Renal cortex interstitium (tissue), 11 donors: ENCODE measurements around the gene RECK. TPM values are rescaled to one million over a fixed set of nuclear protein-coding genes. Genes with fewer than 3 reads are reported as not detected.
A peak's percentile ranks its signal among the peaks of the same experiment; 100 is the strongest.

Experiments used
- DNase-seq, 11 donors: peaks; one replicate each; pipeline ENCODE4 v3.0.0-alpha.2; 2013; ENCODE audit warnings: low read depth in 9 of 11, low spot score in 4 of 11; ENCODE audit errors: extremely low read depth in 1 of 11
- polyA plus RNA-seq, 3 donors: library from polyadenylated mRNA; unstranded; fragments of 120-200 nt; gene quantifications; one replicate each; pipeline ENCODE4 v1.2.1, GENCODE V29; 2013; ENCODE audit not compliant: insufficient read length in 3 of 3

The RECK gene
- polyA plus RNA-seq, 3 donors: 26.5 to 32.5 (median 29.3) TPM

DNA sequence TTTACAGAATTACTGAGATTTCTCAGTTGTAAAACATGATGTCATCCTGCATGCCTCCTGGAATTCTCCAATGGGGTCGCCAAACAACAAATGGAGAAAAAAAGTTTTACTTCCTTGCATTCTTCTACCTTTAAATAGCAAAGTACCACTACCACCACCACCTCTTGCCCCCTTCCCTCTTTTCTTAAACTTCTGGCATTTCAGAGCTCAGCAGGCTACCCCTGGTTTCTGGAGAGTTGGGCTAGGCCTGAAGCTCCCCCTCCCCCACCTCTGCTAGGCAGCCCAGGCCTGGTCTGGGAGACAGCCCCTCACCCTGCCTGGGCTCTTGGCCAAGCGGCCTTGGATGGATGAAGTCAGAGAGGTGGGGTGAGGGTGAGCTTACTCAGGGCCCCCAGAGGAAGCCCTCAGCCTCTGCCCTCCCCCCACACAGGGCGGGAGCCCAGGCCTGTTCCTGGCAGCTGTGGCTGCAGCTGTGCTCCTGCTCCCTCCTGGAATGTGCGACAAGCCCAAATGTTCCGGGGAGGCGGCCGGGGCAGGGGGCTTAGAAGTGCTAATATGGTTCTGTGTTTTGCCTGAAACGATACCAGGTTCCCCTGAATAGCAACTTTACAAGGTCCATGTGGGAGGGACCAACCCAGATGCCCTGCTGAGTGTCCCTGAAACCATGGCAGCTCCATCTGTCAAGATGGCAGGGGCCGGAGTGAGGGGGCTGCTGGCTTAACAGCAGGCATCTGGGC, 126.5 kb downstream of the RECK start:
- DNase-seq: peak in 10 of 11 donors; percentile 75 to 90 (median 85)

DNA sequence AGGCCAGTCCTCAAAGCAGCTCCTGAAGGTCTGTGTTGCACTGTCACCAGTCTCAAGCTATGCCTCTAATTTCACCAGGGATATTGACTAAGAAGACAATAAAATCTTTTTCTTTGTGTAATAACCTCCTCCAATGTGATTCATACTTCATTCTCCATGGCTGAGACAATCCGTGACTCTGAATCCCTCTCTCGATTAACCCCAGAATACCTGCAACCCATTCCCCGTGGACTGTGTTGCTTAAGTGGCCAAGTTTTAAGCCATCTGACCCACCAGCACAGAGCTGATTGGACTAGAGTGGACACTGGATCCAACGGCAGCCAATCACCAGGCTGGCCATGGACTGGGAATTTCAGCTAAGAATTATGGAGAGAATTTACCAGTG, 127.1 kb downstream of the RECK start:
- no peak for DNase-seq

DNA sequence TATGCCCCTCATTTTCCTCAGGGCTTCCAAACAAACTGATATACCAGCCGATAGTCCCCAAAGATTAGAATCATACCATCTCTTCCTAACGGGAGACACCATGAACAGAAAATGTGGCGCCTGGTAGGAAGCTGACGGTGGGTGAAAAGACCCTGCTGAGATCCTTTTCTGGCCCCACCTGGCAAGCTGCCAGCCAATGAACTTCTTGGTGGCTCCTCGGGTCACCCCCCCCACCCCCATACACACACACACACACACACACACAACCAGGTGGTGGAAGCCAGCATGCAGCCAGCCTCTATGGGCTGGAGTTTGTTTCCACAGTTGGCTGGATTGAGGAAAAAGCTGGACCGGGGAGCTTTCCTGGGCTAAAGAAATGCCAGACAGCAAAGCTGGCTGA, 127.7 kb downstream of the RECK start:
- DNase-seq: no peak

DNA sequence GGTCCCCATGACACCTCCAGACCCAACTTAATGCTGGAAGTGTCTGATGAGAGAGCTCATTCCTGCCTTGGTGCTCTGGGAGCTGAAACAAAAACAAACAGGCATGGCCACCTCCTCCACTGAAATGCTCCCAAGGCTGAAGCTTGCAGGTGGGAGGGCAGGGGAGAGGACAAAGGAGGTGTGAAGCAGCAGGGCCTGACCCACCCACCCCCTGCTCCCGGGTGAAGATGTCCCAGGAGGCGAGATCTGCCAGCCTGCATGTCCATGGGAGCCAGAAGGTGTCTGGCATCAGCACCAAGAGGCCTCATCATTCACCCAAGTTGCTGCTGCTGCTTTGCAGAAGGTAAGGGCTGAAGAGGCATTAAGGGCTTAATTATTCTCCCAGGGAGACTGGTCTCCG, 128.3 kb downstream of the RECK start:
- no peak for DNase-seq

DNA sequence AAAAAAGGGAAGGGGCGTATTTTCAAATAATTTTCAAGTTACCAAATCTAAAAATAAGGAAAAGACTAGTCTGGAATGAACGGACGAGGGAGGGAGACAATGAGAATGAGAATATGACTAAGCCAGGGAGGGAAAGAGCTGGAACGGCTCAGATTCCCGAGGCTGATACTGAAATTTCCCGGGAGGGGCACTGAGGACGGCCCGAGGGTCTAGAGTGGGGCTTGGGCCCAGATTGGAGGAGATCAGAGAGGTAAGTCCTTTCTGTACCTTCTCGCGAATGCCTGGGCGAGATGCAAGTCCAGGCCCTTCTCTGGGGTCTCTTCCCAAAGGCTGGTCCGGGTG, 129.1 kb downstream of the RECK start:
- DNase-seq: no peak

DNA sequence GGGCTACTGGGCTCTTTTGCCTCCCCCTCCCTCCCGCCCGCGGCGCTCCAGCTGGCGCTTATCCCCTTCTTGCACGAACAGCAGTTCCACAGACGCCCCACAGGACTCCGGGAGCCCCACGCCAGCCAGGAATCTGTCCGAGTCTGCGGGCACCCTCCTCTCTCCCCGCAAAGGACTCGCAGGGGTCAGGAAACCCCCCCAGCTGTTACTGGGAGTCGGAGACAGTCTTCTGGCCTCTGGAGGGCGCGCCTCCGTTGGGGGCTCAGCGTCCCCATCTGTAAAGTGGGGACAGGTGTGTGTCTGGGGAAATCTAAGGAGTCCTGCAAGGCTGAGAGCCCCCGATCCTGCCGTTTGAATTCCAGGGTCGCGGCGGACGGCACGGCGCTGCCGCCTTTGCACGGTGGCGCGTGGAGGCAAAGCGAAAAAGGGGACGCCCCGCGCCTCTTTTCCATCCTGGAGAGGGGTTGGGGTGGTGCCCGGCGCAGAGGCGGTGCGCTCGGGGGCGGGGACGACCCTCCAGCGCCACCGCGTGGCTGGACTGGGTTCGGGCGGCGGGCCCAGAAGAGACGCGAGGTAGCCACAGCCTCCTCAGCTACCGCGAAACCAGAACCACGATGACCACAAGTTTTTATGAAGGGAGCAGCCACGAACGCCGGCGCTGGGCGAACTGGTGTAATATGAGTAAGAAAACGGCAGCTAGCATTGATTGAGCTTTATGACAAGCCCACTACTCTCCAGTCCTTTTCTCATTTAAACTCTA, 129.6 kb downstream of the RECK start:
- peak in 5 of 11 donors; percentile 48 to 72 (median 57) for DNase-seq

DNA sequence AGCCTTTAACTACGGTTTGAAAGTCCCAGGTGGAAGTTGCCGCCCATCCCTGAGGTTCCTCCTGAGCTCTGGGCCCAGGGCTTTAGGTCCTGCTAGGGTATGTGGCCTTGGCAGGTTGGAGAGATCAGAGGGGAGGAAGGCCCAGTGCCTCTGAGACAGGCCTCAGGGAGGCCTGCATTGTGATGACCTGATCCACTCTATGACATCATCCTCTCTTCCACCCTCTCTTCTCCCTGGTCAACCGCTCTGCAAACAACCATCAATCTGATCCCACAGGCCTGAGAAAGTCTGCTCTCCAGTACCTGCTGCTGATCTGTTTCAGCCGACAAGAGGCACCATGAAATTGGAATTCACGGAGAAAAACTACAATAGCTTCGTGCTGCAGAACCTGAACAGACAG, 132.5 kb downstream of the RECK start, which contains the start of gene CCIN:
TSS of gene CCIN (plus strand) at position 223 of the 400 bp plus-strand sequence. CDS start at position 338, 115 bp downstream.
- DNase-seq: no peak

DNA sequence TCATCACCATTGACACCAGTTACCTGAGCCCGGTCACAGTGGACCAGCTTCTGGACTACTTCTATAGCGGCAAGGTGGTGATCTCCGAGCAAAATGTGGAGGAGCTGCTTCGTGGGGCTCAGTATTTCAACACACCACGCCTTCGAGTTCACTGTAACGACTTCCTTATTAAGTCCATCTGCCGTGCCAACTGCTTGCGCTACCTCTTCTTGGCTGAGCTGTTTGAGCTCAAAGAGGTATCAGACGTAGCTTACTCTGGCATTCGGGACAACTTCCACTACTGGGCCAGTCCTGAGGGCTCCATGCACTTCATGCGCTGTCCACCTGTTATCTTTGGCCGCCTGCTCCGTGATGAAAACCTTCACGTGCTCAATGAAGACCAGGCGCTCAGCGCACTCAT, 133.0 kb downstream of the RECK start:
- DNase-seq: no peak

DNA sequence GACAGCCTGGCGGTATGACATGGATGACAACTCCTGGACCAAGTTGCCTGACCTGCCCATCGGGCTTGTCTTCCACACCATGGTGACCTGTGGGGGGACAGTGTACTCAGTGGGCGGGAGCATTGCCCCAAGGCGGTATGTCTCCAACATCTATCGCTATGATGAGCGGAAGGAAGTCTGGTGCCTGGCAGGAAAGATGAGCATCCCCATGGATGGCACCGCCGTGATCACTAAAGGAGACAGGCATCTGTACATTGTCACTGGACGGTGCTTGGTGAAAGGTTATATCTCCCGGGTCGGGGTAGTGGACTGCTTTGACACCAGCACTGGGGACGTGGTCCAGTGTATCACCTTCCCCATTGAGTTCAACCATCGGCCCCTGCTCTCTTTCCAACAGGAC, 133.8 kb downstream of the RECK start:
- DNase-seq: no peak

DNA sequence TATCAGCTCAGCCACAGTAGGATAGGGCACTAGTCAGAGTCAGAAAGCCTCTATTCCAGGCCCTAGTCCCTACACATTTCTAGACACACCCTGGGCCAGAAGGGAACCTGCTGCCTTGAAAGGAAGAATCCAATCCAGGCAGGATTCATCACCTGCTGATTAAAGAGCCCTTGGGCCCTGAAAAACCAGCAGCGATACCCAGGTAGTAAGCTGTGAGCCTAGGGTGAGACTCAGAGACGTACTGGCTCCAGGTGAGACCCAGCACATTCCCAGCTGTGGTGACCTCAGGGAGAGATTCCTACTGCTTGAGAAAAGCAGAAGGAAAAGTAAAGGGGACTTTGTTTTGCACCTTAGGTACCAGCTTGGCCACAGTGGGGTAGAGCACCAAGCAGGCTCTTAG, 137.1 kb downstream of the RECK start:
- DNase-seq: no peak

Other genes with a start within 250 kb of the RECK start
- 10 to 100 TPM; 32.0 to 38.0 (median 33.7) TPM for gene NPR2, start 245.3 kb upstream of the RECK start, polyA plus RNA-seq
- gene SPAG8, start 224.7 kb upstream of the RECK start, polyA plus RNA-seq: 1 to 10 TPM; 4.8 to 8.6 (median 6.5) TPM
- gene HINT2, start 221.9 kb upstream of the RECK start, polyA plus RNA-seq: 10 to 100 TPM; 50.5 to 60.3 (median 58.2) TPM
- under 1 TPM in 2 of 3 donors, not detected in 1; 0.10 to 0.26 TPM for gene FAM221B, start 208.2 kb upstream of the RECK start, polyA plus RNA-seq
- 10 to 100 TPM; 24.4 to 36.4 (median 28.9) TPM for gene TMEM8B, start 207.7 kb upstream of the RECK start, polyA plus RNA-seq
- gene OR13J1, start 166.5 kb upstream of the RECK start, polyA plus RNA-seq: under 1 TPM in 1 of 3 donors, not detected in 2; 0.11 TPM
- under 1 TPM in 2 of 3 donors, not detected in 1; 0.47 to 0.60 TPM for gene HRCT1, start 130.7 kb upstream of the RECK start, polyA plus RNA-seq
- gene SPAAR, start 127.4 kb upstream of the RECK start, polyA plus RNA-seq: 1 to 10 TPM; 1.3 to 1.5 (median 1.3) TPM
- gene OR2S2, start 78.8 kb upstream of the RECK start, polyA plus RNA-seq: not detected
- gene GLIPR2, start 99.8 kb downstream of the RECK start, polyA plus RNA-seq: 10 to 100 TPM; 34.2 to 43.9 (median 40.1) TPM
- gene CCIN, start 132.5 kb downstream of the RECK start, polyA plus RNA-seq: under 1 TPM; 0.27 to 0.39 (median 0.27) TPM
- 100 to 1,000 TPM; 277 to 304 (median 297) TPM for gene CLTA, start 154.0 kb downstream of the RECK start, polyA plus RNA-seq
- 10 to 100 TPM; 16.7 to 19.5 (median 18.7) TPM for gene GNE, start 221.5 kb downstream of the RECK start, polyA plus RNA-seq